NB4 (cell line): ENCODE data around the gene POLA1.

Source experiments
- MYC ChIP-seq: IDR thresholded peaks from 2 replicates; pipeline ENCODE4 v1.6.1; 2011; ENCODE audit warnings: low read depth, low read length
- TF ChIP-seq, protein P1 (sequence below): IDR thresholded peaks from one replicate; pipeline ENCODE4 v1.5.1; 2012; ENCODE audit warnings: low read depth, low read length

GRCh38 chrX:24870143-24870542, 176.4 kb downstream of the POLA1 start:
- TF ChIP-seq MYC: no peak
- TF ChIP-seq, protein P1, sequence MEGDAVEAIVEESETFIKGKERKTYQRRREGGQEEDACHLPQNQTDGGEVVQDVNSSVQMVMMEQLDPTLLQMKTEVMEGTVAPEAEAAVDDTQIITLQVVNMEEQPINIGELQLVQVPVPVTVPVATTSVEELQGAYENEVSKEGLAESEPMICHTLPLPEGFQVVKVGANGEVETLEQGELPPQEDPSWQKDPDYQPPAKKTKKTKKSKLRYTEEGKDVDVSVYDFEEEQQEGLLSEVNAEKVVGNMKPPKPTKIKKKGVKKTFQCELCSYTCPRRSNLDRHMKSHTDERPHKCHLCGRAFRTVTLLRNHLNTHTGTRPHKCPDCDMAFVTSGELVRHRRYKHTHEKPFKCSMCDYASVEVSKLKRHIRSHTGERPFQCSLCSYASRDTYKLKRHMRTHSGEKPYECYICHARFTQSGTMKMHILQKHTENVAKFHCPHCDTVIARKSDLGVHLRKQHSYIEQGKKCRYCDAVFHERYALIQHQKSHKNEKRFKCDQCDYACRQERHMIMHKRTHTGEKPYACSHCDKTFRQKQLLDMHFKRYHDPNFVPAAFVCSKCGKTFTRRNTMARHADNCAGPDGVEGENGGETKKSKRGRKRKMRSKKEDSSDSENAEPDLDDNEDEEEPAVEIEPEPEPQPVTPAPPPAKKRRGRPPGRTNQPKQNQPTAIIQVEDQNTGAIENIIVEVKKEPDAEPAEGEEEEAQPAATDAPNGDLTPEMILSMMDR: no peak
